Erythroblast (primary cell): Measurements from ENCODE around the gene TTC28.

ENCODE experiments used
- GATA1 ChIP-seq: IDR thresholded peaks from 2 replicates; pipeline ENCODE4 v1.6.1; 2011; ENCODE audit warnings: low read depth, mild to moderate bottlenecking, control low read depth, low read length, moderate library complexity
- POLR2A ChIP-seq: IDR thresholded peaks from 2 replicates; pipeline ENCODE4 v1.6.1; 2011; ENCODE audit warnings: mild to moderate bottlenecking, low read length

- TF ChIP-seq POLR2A (no peak), GATA1 (no peak)
These were observed 225.1 kb downstream of the TTC28 start for GRCh38 chr22:28454431-28455064.
